HG03565 (cell line): Measurements from ENCODE around the gene ATG14.

Source experiments
- ATAC-seq: cut with Tn5 transposase; IDR thresholded peaks from one replicate; pipeline ENCODE4 v1.9.1; 2021; ENCODE audit warnings: mild to moderate bottlenecking, moderate library complexity; ENCODE audit not compliant: unreplicated experiment

The ATG14 gene

DNA sequence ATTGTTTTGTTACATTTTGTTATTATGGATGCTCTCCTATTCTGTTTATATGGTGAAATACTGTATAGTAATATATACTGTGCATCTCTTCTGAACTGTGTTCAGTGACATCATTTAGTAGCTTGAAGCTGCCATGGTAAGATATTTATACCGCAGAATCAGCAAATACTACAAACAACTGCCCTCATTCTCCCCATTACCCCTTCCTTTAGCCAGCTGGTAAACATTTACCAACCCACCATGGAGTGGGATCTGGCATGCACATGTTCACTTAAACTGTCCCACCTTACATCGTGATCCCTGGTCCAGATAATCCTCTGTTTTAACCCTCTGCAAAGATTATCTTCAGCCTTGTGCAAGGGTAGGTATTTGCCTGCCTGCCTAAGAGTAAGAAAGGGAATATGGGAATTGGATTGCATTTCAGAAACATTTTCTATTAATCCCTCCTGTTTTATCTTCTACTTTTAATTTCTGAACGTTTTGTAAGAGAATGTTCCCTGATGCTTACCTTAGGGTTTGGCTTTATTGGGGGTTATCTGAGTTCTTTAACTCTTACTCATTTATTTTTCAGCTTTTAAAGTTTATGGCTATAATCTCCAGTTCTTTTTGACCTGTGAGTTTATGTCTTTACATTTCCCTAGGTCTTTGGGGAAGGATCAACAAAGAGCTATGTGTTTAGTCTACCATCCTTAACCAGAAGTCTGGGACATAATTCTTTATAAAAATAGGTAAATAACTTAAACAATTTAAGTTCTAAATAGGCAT, 93.9 kb downstream of the ATG14 start:
- no peak for ATAC-seq

DNA sequence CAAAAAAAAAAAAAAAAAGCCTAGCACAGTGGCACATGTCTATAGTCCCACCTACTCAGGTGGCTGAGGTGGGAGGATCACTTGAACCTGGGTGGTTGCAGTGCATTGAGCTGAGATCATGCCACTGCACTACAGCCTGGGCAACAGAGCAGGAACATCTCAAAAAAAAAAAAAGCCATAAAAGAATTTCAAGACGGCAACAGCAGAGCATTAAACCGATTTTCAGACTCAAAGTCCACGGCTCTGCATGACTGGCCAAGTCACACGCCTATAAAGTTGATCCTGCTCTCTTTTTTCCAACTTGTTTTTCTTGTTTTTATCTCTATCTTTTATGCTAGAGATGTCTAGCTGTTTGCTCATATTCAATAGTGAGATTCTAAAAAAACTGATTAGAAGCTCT, 95.1 kb downstream of the ATG14 start:
- ATAC-seq = no peak
